Pancreas (tissue), 10 donors: ENCODE measurements around the gene GRK3. TPM values are rescaled to one million over a fixed set of nuclear protein-coding genes. Genes with fewer than 3 reads are reported as not detected.

Experiments used
- ATAC-seq, 4 donors: fragments of 200-7000 bp; cut with Tn5 transposase; one replicate each; pipeline versions ENCODE4 v1.8.0 to v1.9.1; 2020; ENCODE audit warnings: mild to moderate bottlenecking in 4 of 4, moderate library complexity in 4 of 4
- DNase-seq, 6 donors: peaks; one replicate each; pipeline ENCODE4 v3.0.0-alpha.2; 2020
- FAIRE-seq: peaks from 2 replicates; lab custom pipeline; 2012; peaks lifted over from hg19 to GRCh38; lab: Jason Lieb, UNC
- H3K27ac ChIP-seq, 4 donors: fragments of 200-600 bp; sonication (generic); 1 replicate in 3 of 4; 2 replicates in 1 of 4; pipeline versions ENCODE4 v1.5.0 to v1.8.0; 2020
- H3K27me3 ChIP-seq, 4 donors: fragments of 200-600 bp; one replicate each; pipeline ENCODE4 v1.8.0; 2021
- H3K36me3 ChIP-seq, 3 donors: fragments of 200-600 bp; sonication (generic) in 1 of 3; one replicate each; pipeline versions ENCODE4 v1.5.0 to v1.8.0; 2020 to 2021
- H3K4me1 ChIP-seq, 3 donors: fragments of 200-600 bp; one replicate each; pipeline ENCODE4 v1.8.0; 2021
- H3K4me3 ChIP-seq, 4 donors: fragments of 200-600 bp; sonication (generic) in 2 of 4; one replicate each; pipeline versions ENCODE4 v1.5.0 to v1.8.0; 2020 to 2021
- H3K9me3 ChIP-seq, 4 donors: fragments of 200-600 bp; one replicate each; pipeline ENCODE4 v1.8.0; 2021
- CTCF ChIP-seq, 4 donors: fragments of 200-600 bp; sonication (generic) in 3 of 4; IDR thresholded peaks; one replicate each; pipeline versions ENCODE4 v1.5.0 to v1.8.0; 2021; ENCODE audit warnings: antibody characterized with exemption in 4 of 4
- WGBS, 2 donors: extraction: QIAGEN DNeasy Blood & Tissue Kit; methylation state at CpG; one replicate each; pipeline ENCODE4 v1.1.7; 2013; 5-methylcytosine and 5-hydroxymethylcytosine counted together
- intact Hi-C, 3 donors: fragments of 100-400 bp; cut with DNase I; formaldehyde crosslinking; loops; one replicate each; pipeline versions ENCODE4 v1.11.1 to v1.14.2; 2022
- polyA plus RNA-seq, 2 donors: library from polyadenylated mRNA; stranded (reverse); fragments of 200-250 nt; gene quantifications; one replicate each; pipeline ENCODE4 v1.2.3, GENCODE V29; 2013
- total RNA-seq, 6 donors: library from RNA; stranded (reverse); fragmentation: NEBNext Ultra II Directional in 4 of 6; extraction: Animal tissue kit (Norgen Biotek cat#: 25700) in 4 of 6; gene quantifications; one replicate each; pipeline versions ENCODE4 v1.2.1 to v1.2.4, GENCODE V29; 2021 to 2023
- donor health status: healthy with polysubstance abuse.
- donor health status: DM: no; HTN: no; CAD: no; lungs with moderate emphysema.
- donor health status: DM: no; HTN: no; CAD: no.
- donor health status: control.
- donor health status: control.
- donor health status: Bipolar disorder and iron deficiency.
- donor health status: DM: yes; HTN: yes; CAD: no.
- donor health status: DM: no; HTN: no; CAD: no.
- donor health status: DM: no; HTN: no; CAD: no.
- donor health status: DM: yes; HTN: yes; CAD: no.

Gene GRK3
- total and polyA plus RNA-seq, 8 donors: 3.5 to 18.1 (median 7.6) TPM

DNA sequence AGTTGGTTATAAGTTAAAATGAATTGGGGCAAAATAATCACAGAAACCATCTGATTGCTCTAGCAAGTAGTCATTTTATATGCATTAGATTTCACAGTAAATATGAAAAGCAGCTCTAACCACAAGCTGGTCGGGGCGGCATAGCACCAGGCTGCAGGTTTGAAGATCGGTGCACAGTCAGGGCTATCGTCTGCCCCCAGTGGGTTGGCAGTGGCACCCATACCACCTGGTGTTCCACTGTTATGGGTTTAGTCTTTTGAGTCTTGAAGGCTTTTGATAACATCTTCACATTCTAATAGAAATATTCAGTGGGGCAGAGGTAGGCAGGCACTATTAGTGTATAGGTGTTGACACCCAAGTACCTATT lies 62.1 kb downstream of the GRK3 start:
- H3K4me1 ChIP-seq: no peaks in the 10 kb centered on the region
- WGBS, 2 donors: 79 to 93% methylated on average over 4 of the region's 4 CpGs
- TF ChIP-seq CTCF (IDR thresholded peaks at IDR 0.05): no peak
- H3K27me3 ChIP-seq: no peaks in the 10 kb centered on the region
- DNase-seq: no peak
- H3K9me3 ChIP-seq: no peaks in the 10 kb centered on the region
- no peak for FAIRE-seq
- intact Hi-C loops: no loop called here
- no peaks in the 10 kb centered on the region for H3K36me3 ChIP-seq
- H3K27ac ChIP-seq: no peak overlapping the region
- H3K4me3 ChIP-seq: no peak overlapping the region
- no peak for ATAC-seq

DNA sequence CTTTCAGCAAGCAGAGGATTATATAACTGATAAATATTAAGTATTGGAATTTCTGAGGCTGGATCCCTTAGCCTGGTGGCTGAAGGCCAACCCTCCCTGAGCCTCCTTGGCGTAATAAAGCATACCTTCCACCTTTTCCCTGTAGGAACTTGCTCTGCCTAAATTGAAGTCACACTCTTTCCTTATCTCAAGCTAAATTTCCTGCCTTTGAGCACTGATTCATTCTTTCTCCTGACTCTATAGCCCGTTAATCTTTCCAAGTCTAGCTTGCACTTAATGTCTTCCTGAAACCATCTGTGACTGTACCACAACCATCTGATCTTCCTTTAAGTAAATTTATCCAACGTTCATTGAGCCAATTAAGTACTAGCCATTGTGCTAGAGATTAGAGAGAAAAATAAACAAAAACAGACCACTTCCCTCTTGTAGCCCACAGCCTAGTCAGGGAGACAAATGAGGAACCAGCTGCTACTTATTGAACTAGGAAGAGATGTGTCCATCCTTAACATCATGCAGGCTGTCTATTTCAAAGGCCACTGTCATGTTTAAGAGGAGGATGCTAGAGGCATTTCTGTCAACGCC lies 62.9 kb downstream of the GRK3 start:
- H3K4me3 ChIP-seq: no peak overlapping the region
- no peaks in the 10 kb centered on the region for H3K9me3 ChIP-seq
- WGBS, 2 donors: 51 to 54% methylated on average over 4 of the region's 4 CpGs
- intact Hi-C loops: no loop called here
- ATAC-seq (peak in 3 of 4 donors; percentile 31 to 66 (median 44)), FAIRE-seq (no peak), DNase-seq (no peak)
- H3K27me3 ChIP-seq: no peaks in the 10 kb centered on the region
- H3K36me3 ChIP-seq: no peaks in the 10 kb centered on the region
- TF ChIP-seq CTCF (IDR thresholded peaks at IDR 0.05): no peak
- H3K4me1 ChIP-seq: no peaks in the 10 kb centered on the region
- H3K27ac ChIP-seq: no peak overlapping the region

GRCh38 chr22:25628494-25628893 lies 64.0 kb downstream of the GRK3 start:
- DNase-seq: no peak
- Histone ChIP-seq H3K27ac (no peak overlapping the region), H3K4me3 (no peak overlapping the region), H3K36me3 (no peaks in the 10 kb centered on the region), H3K27me3 (no peaks in the 10 kb centered on the region), H3K4me1 (no peaks in the 10 kb centered on the region), H3K9me3 (no peaks in the 10 kb centered on the region)
- intact Hi-C loops: no loop called here
- no peak for FAIRE-seq
- no peak for TF ChIP-seq CTCF (IDR thresholded peaks at IDR 0.05)
- ATAC-seq: peak in 2 of 4 donors; percentile 42 to 53
- WGBS, 2 donors: 39 to 41% methylated on average over 3 of the region's 3 CpGs

GRCh38 chr22:25629613-25630012 lies 65.1 kb downstream of the GRK3 start:
- H3K27me3 ChIP-seq: no peaks in the 10 kb centered on the region
- no peak overlapping the region for H3K27ac ChIP-seq
- 60 to 64% methylated on average over 2 of the region's 2 CpGs for WGBS, 2 donors
- TF ChIP-seq CTCF (IDR thresholded peaks at IDR 0.05): no peak
- no peak for FAIRE-seq
- no peaks in the 10 kb centered on the region for H3K36me3 ChIP-seq
- peak in 1 of 4 donors; percentile 8 for ATAC-seq
- H3K4me3 ChIP-seq: no peak overlapping the region
- no peaks in the 10 kb centered on the region for H3K4me1 ChIP-seq
- intact Hi-C loops: no loop called here
- no peak for DNase-seq
- H3K9me3 ChIP-seq: no peaks in the 10 kb centered on the region

DNA sequence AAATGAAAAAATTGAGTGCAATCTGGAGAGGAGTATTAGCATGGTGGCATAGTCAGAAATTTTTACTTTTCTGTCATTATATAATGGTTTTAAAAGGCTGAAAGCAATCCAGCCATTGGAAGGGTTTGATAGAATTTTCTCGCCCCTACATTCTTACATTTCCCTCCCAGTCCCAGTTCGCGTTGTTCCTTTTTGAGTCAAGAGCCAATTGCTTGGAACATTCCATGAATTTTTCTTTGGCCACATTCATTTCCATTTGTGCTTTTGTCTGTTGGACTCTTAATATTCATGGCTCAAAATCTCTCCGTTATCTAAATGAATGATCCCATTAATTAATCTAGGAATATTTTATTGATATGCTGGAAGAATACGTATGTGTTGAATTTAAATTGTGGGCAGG lies 66.0 kb downstream of the GRK3 start:
- Histone ChIP-seq H3K9me3 (no peaks in the 10 kb centered on the region), H3K4me1 (no peaks in the 10 kb centered on the region), H3K4me3 (no peak overlapping the region), H3K27me3 (no peaks in the 10 kb centered on the region), H3K27ac (no peak overlapping the region), H3K36me3 (no peaks in the 10 kb centered on the region)
- intact Hi-C loops: no loop called here
- ATAC-seq: no peak
- no peak for FAIRE-seq
- TF ChIP-seq CTCF (IDR thresholded peaks at IDR 0.05): no peak
- WGBS, 2 donors: 62 to 66% methylated on average over 5 of the region's 5 CpGs
- DNase-seq: no peak
